Activated T-cell treated with anti-CD3 and anti-CD28 coated beads, Interleukin-2, amount 50 U/mL, for 24 hours (primary cell): ENCODE measurements around the gene TMC6.

Source experiments
- DNase-seq: peaks from one replicate; pipeline ENCODE4 v3.0.0-alpha.2; 2020
- H3K27ac Mint-ChIP-seq: 2 replicates; pipeline ENCODE4 v1.8.0; 2020; ENCODE audit warnings: mild to moderate bottlenecking, mixed read lengths
- H3K27me3 Mint-ChIP-seq: 2 replicates; pipeline ENCODE4 v1.8.0; 2020; ENCODE audit warnings: mixed read lengths
- H3K36me3 Mint-ChIP-seq: 2 replicates; pipeline ENCODE4 v1.8.0; 2020; ENCODE audit warnings: low read depth, mixed read lengths
- H3K4me1 Mint-ChIP-seq: 2 replicates; pipeline ENCODE4 v1.8.0; 2020; ENCODE audit warnings: low read depth, mixed read lengths
- H3K4me3 Mint-ChIP-seq: 2 replicates; pipeline ENCODE4 v1.8.0; 2020; ENCODE audit warnings: mild to moderate bottlenecking, moderate library complexity, mixed read lengths
- H3K9me3 Mint-ChIP-seq: 2 replicates; pipeline ENCODE4 v1.8.0; 2020; ENCODE audit warnings: mixed read lengths

TMC6 gene

DNA sequence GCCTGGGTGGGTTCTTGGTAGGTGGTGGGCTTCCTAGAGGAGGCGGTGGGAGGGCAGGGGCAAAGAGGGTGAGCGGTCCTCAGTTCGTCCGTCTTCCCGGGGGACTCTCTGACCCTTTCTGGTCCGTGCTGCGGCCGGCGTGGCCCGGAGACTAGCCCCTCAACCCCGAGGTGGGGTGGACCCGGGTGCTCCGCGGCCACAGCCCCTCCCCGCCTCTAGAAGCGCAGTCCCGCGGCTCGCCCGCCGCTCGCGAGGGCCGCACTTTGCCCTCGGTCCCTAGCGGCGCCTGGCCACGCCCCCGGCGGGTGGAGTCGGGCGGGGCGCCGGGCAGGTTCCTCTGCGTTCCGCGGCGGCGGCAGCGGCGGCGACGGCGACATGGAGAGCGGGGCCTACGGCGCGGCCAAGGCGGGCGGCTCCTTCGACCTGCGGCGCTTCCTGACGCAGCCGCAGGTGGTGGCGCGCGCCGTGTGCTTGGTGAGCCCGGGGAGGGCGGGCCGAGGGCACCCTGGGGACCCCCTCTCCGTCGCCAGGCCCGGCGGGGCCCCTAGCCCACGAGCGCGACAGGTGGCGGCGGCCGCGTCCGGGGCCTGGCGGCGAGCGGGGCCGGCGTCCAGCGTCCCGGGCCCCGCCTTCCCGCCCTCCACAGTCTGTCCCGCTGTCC lies 39.8 kb upstream of the TMC6 start, which contains the start of gene SYNGR2:
Gene SYNGR2 (plus strand): TSS at position 340 of the 661 bp plus-strand sequence. CDS start 36 bp downstream, at position 376.
- Mint-ChIP-seq H3K36me3 (peaks cover 41% of the 10 kb centered on the region), H3K27me3 (no peaks in the 10 kb centered on the region), H3K9me3 (no peaks in the 10 kb centered on the region), H3K4me1 (peaks cover 43% of the 10 kb centered on the region), H3K4me3 (peak within 1 kb of the TSS; percentile 81), H3K27ac (peak within 1 kb of the TSS; percentile 85)
- DNase-seq, result peak; percentile 91

- H3K4me3 Mint-ChIP-seq, result no peak overlapping the region
- H3K9me3 Mint-ChIP-seq, result no peaks in the 10 kb centered on the region
- H3K27ac Mint-ChIP-seq, result no peak overlapping the region
- no peak for DNase-seq
- H3K36me3 Mint-ChIP-seq, result peaks cover 21% of the 10 kb centered on the region
- no peaks in the 10 kb centered on the region for H3K27me3 Mint-ChIP-seq
- peaks cover 23% of the 10 kb centered on the region for H3K4me1 Mint-ChIP-seq
These were observed 37.9 kb upstream of the TMC6 start for GRCh38 chr17:78166416-78166815.

GRCh38 chr17:78164748-78165607 lies 36.4 kb upstream of the TMC6 start:
- Mint-ChIP-seq H3K4me1 (peaks cover 13% of the 10 kb centered on the region), H3K27me3 (no peaks in the 10 kb centered on the region), H3K9me3 (no peaks in the 10 kb centered on the region), H3K27ac (no peak overlapping the region), H3K36me3 (peaks cover 7% of the 10 kb centered on the region), H3K4me3 (no peak overlapping the region)
- no peak for DNase-seq

DNA sequence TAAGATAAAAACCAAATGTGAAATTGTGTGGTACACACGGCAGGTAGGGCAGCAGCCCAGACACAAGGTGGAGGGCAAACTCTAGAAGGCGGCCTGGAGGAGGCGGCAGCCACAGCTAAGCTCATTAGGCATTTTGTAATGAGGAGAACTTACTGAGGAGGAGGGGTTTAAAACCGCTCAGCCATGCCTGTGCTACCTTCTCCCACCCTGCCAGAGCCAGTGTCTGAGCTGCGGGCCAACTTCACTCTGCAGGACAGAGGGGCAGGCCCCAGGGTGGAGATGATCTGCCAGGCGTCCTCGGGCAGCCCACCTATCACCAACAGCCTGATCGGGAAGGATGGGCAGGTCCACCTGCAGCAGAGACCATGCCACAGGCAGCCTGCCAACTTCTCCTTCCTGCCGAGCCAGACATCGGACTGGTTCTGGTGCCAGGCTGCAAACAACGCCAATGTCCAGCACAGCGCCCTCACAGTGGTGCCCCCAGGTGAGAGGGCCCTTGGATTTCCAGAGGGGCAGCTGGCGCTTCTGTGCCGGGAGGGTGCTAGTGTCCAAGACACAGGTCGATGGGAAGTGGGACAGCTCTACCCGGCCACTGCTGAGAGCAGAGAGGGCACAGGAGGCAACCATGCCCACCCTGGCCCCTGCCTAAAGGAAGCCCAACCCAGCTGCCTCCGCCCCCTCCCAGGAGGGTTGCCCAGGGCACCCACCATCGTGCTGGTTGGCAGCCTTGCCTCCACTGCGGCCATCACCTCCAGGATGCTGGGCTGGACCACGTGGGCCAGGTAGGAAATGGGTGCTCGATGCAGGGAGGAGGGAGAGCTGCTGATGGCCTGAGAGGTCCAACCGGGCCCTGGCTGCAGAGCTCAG lies 35.6 kb upstream of the TMC6 start:
- H3K4me3 Mint-ChIP-seq, result no peak overlapping the region
- no peaks in the 10 kb centered on the region for H3K36me3 Mint-ChIP-seq
- peaks cover 11% of the 10 kb centered on the region for H3K4me1 Mint-ChIP-seq
- no peaks in the 10 kb centered on the region for H3K27me3 Mint-ChIP-seq
- H3K27ac Mint-ChIP-seq, result no peak overlapping the region
- H3K9me3 Mint-ChIP-seq, result no peaks in the 10 kb centered on the region
- DNase-seq, result no peak

DNA sequence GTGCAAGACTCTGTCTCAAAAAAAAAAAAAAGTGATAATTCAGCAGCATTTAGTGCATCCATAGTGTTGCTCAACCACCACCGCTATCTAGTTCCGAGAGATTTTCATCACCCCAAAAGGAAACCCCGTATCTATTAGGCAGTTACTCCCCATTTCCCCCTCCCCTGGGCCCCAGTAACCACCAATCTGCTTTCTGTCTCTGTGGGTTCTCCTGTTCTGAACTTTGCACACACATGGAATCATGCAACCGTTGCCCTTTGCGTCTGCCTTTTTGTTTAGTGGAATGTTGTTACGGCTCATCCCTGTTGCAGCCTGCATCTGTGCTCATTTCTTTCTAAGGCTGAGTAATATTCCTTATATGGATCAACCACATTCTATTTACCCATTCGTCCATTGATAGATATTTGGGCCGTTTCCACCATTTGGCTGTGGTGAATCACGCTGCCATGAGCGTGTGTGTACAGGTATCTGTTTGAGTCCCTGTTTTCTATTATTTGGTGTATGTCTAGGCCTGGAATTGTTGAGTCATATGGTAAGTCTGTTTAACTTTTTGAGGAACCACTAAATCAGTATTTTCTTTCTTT lies 31.1 kb upstream of the TMC6 start:
- Mint-ChIP-seq H3K27me3 (no peaks in the 10 kb centered on the region), H3K4me1 (peaks cover 12% of the 10 kb centered on the region), H3K27ac (peak overlapping the region; percentile 39), H3K4me3 (no peak overlapping the region), H3K9me3 (no peaks in the 10 kb centered on the region), H3K36me3 (no peaks in the 10 kb centered on the region)
- DNase-seq, result no peak

DNA sequence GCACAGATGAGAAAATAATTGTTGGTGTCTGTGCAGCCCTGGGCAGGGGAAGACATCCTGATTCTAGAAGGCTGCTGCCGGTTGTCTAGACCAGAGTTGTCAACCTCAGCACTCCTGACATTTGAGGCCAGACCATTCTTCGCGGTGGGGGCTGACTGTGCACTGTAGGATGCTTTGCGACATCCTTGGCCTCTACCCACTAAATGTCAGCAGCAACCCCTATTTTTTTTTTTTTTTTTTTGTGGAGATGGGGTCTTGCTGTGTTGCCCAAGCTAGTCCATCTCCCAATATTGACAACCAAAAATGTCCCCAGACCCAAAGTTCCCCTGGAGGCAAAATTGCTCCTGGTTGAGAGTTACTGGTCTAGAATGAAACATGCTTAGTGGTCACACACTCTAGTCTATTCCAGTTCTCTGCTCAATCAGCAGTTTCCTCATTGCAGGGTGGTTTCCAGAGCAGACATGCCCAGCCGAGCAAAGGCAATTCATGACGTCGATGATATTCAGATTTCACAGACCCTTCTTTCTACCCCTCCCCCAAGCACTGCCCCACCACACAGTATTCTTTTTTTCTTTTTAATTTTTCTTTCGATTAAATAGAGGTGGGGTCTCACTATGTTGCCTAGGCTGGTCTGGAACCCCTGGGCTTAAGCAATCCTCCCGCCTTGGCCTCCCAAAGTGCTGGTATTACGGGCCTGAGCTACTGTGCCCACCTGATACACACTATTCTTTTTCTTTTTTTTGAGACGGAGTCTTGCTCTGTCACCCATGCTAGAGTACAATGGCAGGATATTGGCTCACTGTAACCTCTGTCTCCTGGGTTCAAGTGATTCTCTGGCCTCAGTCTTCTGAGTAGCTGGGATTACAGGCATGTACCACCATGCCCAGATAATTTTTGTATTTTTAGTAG lies 26.6 kb upstream of the TMC6 start:
- H3K36me3 Mint-ChIP-seq, result no peaks in the 10 kb centered on the region
- no peak overlapping the region for H3K4me3 Mint-ChIP-seq
- H3K27ac Mint-ChIP-seq, result no peak overlapping the region
- no peak for DNase-seq
- peaks cover 10% of the 10 kb centered on the region for H3K4me1 Mint-ChIP-seq
- no peaks in the 10 kb centered on the region for H3K9me3 Mint-ChIP-seq
- H3K27me3 Mint-ChIP-seq, result no peaks in the 10 kb centered on the region

- Mint-ChIP-seq H3K27ac (no peak overlapping the region), H3K4me1 (peaks cover 15% of the 10 kb centered on the region), H3K4me3 (no peak overlapping the region), H3K36me3 (no peaks in the 10 kb centered on the region), H3K27me3 (no peaks in the 10 kb centered on the region), H3K9me3 (no peaks in the 10 kb centered on the region)
- no peak for DNase-seq
These were observed 23.0 kb upstream of the TMC6 start for GRCh38 chr17:78151514-78152008.

GRCh38 chr17:78148286-78149016 lies 19.9 kb upstream of the TMC6 start:
- H3K4me1 Mint-ChIP-seq, result peaks cover 18% of the 10 kb centered on the region
- peak overlapping the region; percentile 28 for H3K27ac Mint-ChIP-seq
- no peaks in the 10 kb centered on the region for H3K9me3 Mint-ChIP-seq
- DNase-seq, result no peak
- no peak overlapping the region for H3K4me3 Mint-ChIP-seq
- H3K36me3 Mint-ChIP-seq, result no peaks in the 10 kb centered on the region
- H3K27me3 Mint-ChIP-seq, result no peaks in the 10 kb centered on the region

- Mint-ChIP-seq H3K9me3 (no peaks in the 10 kb centered on the region), H3K36me3 (peaks cover 4% of the 10 kb centered on the region), H3K27ac (peak overlapping the region; percentile 69), H3K27me3 (no peaks in the 10 kb centered on the region), H3K4me1 (peaks cover 25% of the 10 kb centered on the region), H3K4me3 (no peak overlapping the region)
- no peak for DNase-seq
These were observed 18.9 kb upstream of the TMC6 start for GRCh38 chr17:78147315-78147998.

DNA sequence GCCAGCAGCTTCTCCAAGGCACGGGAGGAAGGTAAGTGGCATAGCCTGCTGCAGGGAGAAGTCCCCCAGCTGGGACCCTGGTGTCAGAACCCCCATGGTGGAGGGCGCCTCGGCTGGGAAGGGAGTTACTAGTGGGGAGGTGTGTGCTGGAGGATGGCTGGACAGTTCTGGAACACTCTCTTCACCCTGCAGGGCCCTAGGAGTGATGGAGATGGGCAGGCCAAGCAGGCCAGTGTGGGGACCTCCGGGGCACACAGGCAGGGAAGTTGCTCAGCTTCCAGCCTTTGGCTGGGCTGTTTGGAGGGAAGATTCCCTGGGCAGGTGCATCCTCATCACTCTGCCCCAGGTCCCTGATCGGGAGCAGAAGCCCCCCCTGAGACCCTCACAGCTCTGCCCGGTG lies 18.3 kb upstream of the TMC6 start:
- Mint-ChIP-seq H3K9me3 (no peaks in the 10 kb centered on the region), H3K27ac (peak overlapping the region; percentile 55), H3K4me3 (no peak overlapping the region), H3K4me1 (peaks cover 30% of the 10 kb centered on the region), H3K27me3 (no peaks in the 10 kb centered on the region), H3K36me3 (peaks cover 10% of the 10 kb centered on the region)
- DNase-seq, result no peak

- H3K27ac Mint-ChIP-seq, result no peak overlapping the region
- no peak for DNase-seq
- H3K27me3 Mint-ChIP-seq, result no peaks in the 10 kb centered on the region
- peaks cover 14% of the 10 kb centered on the region for H3K36me3 Mint-ChIP-seq
- no peak overlapping the region for H3K4me3 Mint-ChIP-seq
- peaks cover 35% of the 10 kb centered on the region for H3K4me1 Mint-ChIP-seq
- H3K9me3 Mint-ChIP-seq, result no peaks in the 10 kb centered on the region
These were observed 17.9 kb upstream of the TMC6 start for GRCh38 chr17:78146471-78146869.
